ENCODE measurements around the gene KRTAP19-8.

KRTAP19-8 gene

DNA sequence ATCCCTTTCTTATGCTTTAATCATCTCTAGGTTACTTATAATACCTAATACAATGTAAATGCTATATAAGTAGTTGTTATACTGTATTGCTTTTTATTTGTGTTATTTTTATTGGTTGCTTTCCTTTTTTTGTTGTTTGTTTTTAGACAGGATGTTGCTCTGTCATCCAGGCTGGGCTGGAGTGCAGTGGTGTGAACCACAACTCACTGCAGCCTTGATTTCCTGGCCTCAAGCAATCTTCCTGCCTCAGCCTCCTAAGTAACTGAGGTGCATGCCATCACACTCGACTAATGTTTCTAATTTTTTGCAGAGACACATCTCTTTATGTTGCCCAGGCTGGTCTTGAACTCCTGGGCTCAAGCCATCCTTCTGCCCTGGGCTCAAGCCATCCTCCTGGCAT, 26.9 kb downstream of the KRTAP19-8 start:
- DNase-seq, result no peak

DNA sequence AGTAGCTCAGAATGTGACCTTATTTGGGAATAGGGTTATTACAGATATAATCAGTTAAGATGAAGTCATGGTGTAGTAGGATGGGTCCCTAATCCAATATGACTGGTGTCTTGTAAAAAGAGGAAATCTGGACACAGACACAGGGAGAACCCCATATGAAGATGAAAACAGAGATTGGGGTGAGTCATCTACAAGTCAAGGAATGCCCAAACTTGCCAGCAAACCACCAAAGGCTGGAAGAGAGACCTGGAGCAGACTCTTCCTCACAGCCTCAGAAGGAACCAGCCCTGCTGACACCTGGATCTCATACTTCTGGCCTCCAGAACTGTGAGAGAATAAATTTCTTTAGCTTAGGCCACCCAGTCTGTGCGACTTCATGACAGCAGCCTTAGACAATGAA, 29.9 kb downstream of the KRTAP19-8 start:
- no peak for DNase-seq

DNA sequence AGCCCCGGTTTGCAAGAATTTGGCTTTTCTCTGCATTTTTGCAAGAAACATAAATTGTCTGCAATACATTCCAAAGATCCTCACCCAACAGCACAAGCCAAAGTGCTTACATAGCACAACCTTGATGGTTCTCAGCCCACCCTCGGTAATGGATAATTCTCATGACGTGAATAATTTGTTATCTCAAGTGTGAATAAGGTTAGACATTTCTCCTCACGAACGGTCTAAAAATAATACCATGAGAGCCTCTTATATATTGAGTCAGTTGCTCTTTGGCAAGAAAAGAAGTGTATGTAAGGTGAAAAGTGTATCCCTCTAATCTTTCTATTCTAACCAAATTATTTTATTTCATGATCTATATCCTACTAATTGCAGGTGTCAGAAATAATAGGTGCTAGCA, 33.3 kb downstream of the KRTAP19-8 start:
- no peak for DNase-seq

DNA sequence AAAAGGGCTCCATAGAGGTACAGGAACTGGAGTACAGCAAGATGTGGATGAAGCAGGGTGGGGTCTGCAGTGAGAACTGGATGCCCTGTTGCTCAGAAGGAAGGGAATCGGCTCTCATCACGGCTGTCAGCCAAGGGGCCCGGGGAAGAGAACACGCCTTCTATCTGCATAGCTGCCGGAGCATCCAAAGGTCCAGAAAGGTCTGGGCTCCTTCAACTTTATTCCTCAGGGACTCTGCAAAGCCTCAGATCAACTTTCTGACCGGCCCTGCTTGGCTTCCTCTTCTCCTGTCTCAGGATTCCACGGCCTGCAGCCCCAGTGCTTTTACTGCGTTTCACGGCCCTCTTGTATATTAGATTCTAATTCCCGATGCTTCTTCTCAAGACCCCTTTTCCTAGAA, 34.8 kb downstream of the KRTAP19-8 start:
- no peak for DNase-seq

DNA sequence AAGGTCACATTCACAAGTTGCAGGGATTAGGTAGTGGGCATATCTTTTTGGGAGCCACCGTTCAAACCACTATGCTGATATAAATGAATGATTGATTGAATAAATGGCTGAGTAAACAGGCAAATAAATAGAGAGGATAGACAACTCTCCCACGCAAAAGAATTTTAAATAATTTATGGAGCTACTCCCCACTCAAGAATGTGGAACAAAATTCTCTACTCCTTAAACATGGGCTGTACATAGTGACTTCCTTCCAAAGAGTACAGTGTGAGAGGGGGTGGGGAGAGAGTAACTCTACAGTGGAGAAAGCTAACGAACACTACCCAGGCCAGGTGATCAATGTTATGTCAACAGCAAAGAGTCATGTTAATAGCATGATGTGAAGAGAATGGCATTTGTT, 40.7 kb downstream of the KRTAP19-8 start:
- no peak for DNase-seq

DNA sequence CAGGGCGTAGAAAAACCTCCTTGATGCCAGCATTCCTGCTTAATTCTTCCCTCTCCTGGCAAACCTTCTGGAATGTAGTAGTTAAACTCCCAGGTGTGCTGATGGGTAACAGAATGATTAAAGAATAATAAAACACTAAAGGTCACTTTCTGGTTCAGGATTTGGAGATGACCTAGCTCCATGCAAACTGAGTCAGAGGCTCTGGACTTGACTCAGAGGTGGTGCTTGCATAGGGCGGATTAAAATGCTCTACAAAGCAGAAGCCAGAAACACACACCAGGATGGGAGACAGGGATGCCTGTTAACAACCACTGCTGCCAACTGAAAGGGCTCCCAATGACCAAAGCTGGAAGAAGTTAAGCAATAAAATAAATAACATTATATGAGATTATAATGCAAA, 41.5 kb downstream of the KRTAP19-8 start:
- no peak for DNase-seq

DNA sequence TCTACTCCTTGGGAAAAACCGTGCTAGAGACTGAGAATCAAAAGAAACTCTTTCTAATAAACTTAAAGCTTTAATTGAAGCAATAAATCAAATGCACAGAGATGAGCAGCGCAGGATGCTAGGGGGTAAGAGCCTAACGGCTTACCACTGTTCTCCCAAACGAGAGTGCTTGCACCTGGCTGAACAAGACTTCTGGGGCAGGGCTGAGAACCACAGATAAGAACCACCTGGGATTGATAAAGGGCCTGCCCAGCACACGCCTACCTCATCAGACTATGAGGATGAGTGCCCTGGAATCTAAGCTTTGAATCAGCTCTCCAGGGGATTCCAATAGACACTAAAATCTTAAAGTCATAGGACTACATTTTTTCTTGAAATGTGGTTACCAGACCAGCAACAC, 43.3 kb downstream of the KRTAP19-8 start:
- DNase-seq, result no peak

DNA sequence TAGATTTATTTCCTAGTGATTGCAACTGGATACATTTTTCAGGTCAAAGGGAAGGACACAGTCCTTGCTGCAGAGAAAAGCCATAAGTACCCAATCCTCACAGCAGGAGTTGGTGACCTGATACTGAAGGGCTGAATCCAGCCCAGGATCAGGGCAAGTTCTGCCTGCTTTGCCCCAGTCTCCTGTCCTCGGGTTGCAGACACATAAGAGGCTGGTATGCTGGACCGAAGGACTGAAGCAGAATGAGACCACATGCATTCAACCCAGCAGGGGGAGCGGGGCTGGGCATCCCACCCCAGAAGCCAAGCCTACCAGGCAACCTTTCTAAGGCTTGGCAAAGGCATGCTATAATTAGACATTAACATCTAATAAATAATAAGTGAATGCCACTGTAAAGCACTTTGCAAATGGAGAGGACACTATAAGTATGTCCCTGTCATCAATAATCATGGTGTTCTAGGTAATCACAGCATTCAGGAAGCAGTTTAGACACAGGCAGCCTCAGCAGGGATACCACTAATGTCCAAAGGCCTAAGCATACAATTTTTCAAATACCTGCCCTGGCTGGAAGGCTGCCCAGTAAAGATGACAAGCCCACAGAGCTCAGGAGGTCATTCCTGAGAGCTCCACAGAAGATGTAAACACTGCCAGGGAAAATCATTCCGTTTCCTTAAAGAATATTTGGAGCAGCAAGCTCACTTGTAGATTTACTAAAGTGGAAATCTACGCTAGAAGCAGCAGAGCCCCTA, 47.6 kb downstream of the KRTAP19-8 start:
- no peak for DNase-seq

DNA sequence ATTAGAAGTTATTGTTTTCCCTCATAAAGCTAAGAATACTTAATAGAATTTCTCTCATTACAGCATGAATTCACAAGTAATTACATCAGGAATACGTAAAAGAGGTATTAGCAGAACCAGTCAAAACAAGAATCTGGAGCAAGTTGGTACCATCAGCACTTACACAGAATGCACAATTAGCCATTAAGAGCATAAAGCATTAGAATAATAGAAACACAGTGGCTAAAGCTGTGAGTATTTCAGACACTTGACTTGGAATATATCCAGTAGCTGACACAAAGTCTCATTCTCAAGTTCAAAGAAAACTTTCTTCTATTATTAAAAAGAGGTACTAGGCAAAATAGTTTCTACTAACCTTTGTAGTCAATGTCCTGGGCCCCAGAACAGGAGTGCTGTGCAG, 49.6 kb downstream of the KRTAP19-8 start:
- DNase-seq, result no peak
